Gastrocnemius medialis (tissue), 4 donors: ENCODE data around the gene ALKBH1. TPM values are rescaled to one million over a fixed set of nuclear protein-coding genes. Genes with fewer than 3 reads are reported as not detected.

Experiments used
- ATAC-seq, 2 donors: fragments of 150-250 bp; one replicate each; pipeline ENCODE4 v1.9.1; 2016
- DNase-seq, 2 donors: peaks; one replicate each; pipeline ENCODE4 v3.0.0-alpha.2; 2019
- H3K27ac ChIP-seq, 4 donors: fragments of 200-600 bp; sonication (generic); 1 replicate in 1 of 4; 2 replicates in 3 of 4; pipeline ENCODE4 v1.5.1; 2016 to 2018; ENCODE audit warnings: mild to moderate bottlenecking in 2 of 4, moderate library complexity in 1 of 4
- H3K27me3 ChIP-seq, 3 donors: fragments of 200-600 bp; sonication (generic) in 2 of 3; 1 replicate in 1 of 3; 2 replicates in 2 of 3; pipeline versions ENCODE4 v1.5.1 to v1.6.0; 2016 to 2019; ENCODE audit warnings: mild to moderate bottlenecking in 1 of 3, moderate library complexity in 1 of 3
- H3K36me3 ChIP-seq, 2 donors: fragments of 200-600 bp; sonication (generic) in 1 of 2; one replicate each; pipeline ENCODE4 v1.5.1; 2017 to 2018
- H3K4me1 ChIP-seq, 2 donors: fragments of 200-600 bp; sonication (generic) in 1 of 2; one replicate each; pipeline ENCODE4 v1.5.1; 2016 to 2017; ENCODE audit warnings: mild to moderate bottlenecking in 2 of 2
- H3K4me3 ChIP-seq, 4 donors: fragments of 200-600 bp; sonication (generic) in 3 of 4; 1 replicate in 1 of 4; 2 replicates in 3 of 4; pipeline ENCODE4 v1.5.1; 2016 to 2019; ENCODE audit warnings: mild to moderate bottlenecking in 2 of 4
- H3K9me3 ChIP-seq, 3 donors: fragments of 200-600 bp; sonication (generic) in 2 of 3; 1 replicate in 1 of 3; 2 replicates in 2 of 3; pipeline ENCODE4 v1.5.1; 2016 to 2019
- CTCF ChIP-seq, 5 experiments: fragments of 450-650 bp in 3 of 5; fragments of 200-600 bp in 2 of 5; sonication (generic) in 2 of 5; IDR thresholded peaks in 4 of 5; conservative IDR thresholded peaks in 1 of 5; 1 replicate in 4 of 5; 2 replicates in 1 of 5; pipeline ENCODE4 v1.5.1; 2016 to 2019; ENCODE audit warnings: antibody characterized with exemption in 5 of 5, mild to moderate bottlenecking in 3 of 5, moderate library complexity in 3 of 5
- POLR2A ChIP-seq, 2 donors: fragments of 450-650 bp; IDR thresholded peaks; one replicate each; pipeline ENCODE4 v1.6.1; 2017; ENCODE audit warnings: antibody characterized with exemption in 2 of 2, mild to moderate bottlenecking in 2 of 2, moderate library complexity in 2 of 2
- in situ Hi-C, 4 donors: fragments of 200-750 bp; cut with MboI; loops; one replicate each; pipeline versions ENCODE4 v1.15.0 to v1.8.0; 2017; ENCODE audit warnings: low sequenced_read_pairs in 4 of 4
- intact Hi-C: fragments of 100-400 bp; cut with DNase I; formaldehyde crosslinking; loops from one replicate; pipeline ENCODE4 v1.15.1; 2023; ENCODE audit warnings: low total_unique reads
- total RNA-seq, 4 donors: library from RNA; depleted of rRNA; stranded (reverse); fragments of >200 nt; gene quantifications; one replicate each; pipeline versions ENCODE4 v1.1.0 to v1.2.3, GENCODE V29; 2016

Gene ALKBH1
- total RNA-seq, 4 donors from 2014 or later = 12.2 to 16.2 (median 13.6) TPM

GRCh38 chr14:77691259-77691658, 16.6 kb downstream of the ALKBH1 start:
- ATAC-seq (peak in 1 of 2 donors; percentile 52), DNase-seq (peak in 1 of 2 donors; percentile 23)
- no peaks in the 10 kb centered on the region for H3K27me3 ChIP-seq
- H3K4me3 ChIP-seq = no peak overlapping the region
- peaks cover 0 to 6% of the 10 kb centered on the region in 2 donors for H3K4me1 ChIP-seq
- intact Hi-C loops = no loop called here
- peaks cover 0 to 28% of the 10 kb centered on the region in 2 donors for H3K36me3 ChIP-seq
- no peaks in the 10 kb centered on the region for H3K9me3 ChIP-seq
- TF ChIP-seq POLR2A (IDR thresholded peaks at IDR 0.05) = no peak
- no peak for TF ChIP-seq CTCF (IDR thresholded peaks at IDR 0.05 in 4 of 5, conservative IDR thresholded peaks at IDR 0.05 in 1 of 5)
- in situ Hi-C loops = no loop called here
- H3K27ac ChIP-seq = peak overlapping the region in 3 of 4 donors; percentile 1 to 27 (median 14)

GRCh38 chr14:77682158-77682553, 25.7 kb downstream of the ALKBH1 start:
- Histone ChIP-seq H3K27ac (peak overlapping the region; percentile 63 to 84 (median 78)), H3K9me3 (no peaks in the 10 kb centered on the region), H3K27me3 (no peaks in the 10 kb centered on the region), H3K4me1 (peaks cover 19% of the 10 kb centered on the region in 2 donors), H3K4me3 (peak overlapping the region in 1 of 4 donors; percentile 8), H3K36me3 (peaks cover 0 to 18% of the 10 kb centered on the region in 2 donors)
- intact Hi-C loops = no loop called here
- TF ChIP-seq POLR2A (IDR thresholded peaks at IDR 0.05) = no peak
- no peak for TF ChIP-seq CTCF (IDR thresholded peaks at IDR 0.05 in 4 of 5, conservative IDR thresholded peaks at IDR 0.05 in 1 of 5)
- DNase-seq (no peak), ATAC-seq (peak; percentile 93 to 95)
- in situ Hi-C loops = no loop called here

DNA sequence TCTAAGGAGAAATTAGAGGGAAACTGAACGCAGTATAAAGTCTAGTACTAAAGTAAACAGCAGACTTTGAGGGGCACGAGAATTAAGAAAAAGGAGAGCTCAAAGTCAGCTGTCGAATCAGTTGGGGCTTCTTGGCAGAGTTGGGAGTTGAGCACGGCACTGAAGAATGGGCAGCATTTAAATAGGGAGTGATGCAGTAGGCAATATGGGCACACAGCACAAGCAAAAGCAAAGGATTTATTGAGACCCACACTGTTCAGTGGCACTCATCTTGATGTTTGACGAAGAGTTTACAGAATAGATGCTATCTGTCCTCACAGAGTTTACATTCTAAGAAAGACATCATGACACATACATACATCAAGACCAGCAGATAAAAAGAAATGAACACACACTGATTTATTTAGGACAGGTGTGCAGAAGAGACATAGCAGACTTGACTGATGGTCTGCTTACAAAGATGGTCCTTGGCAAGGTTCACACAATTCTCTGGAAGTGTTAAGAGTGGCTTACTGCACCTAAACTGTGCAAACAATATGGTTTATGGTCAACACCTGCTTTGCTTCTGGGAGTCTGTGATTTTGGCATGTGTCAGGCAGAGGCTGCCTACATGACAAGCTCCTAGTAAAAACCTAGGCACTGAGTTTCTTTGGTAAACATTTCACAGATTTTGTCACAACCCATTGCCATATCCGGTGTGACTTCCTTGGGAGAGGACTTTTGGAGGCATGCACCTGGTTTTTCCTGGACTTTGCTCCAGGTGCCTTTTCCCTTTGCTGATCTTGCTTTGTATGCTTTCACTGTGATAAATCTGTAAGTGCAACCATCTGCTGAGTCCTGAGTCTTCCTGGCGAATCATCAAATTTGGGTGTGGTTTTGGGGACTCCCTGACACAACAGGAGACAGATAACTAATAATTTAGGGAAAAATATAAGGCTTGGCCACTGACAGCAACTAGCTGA, 26.3 kb downstream of the ALKBH1 start:
- H3K36me3 ChIP-seq = peaks cover 0 to 18% of the 10 kb centered on the region in 2 donors
- DNase-seq (peak in 1 of 2 donors; percentile 12), ATAC-seq (peak; percentile 62 to 83)
- H3K4me1 ChIP-seq = peaks cover 19% of the 10 kb centered on the region in 2 donors
- in situ Hi-C loops (no loop called here), intact Hi-C loops (no loop called here)
- H3K9me3 ChIP-seq = no peaks in the 10 kb centered on the region
- TF ChIP-seq POLR2A (IDR thresholded peaks at IDR 0.05) (no peak), CTCF (IDR thresholded peaks at IDR 0.05 in 4 of 5, conservative IDR thresholded peaks at IDR 0.05 in 1 of 5) (no peak)
- no peaks in the 10 kb centered on the region for H3K27me3 ChIP-seq
- peak overlapping the region in 1 of 4 donors; percentile 8 for H3K4me3 ChIP-seq
- peak overlapping the region; percentile 63 to 84 (median 78) for H3K27ac ChIP-seq

- TF ChIP-seq CTCF (IDR thresholded peaks at IDR 0.05 in 4 of 5, conservative IDR thresholded peaks at IDR 0.05 in 1 of 5) = no peak
- TF ChIP-seq POLR2A (IDR thresholded peaks at IDR 0.05) = no peak
- Histone ChIP-seq H3K9me3 (no peaks in the 10 kb centered on the region), H3K36me3 (peaks cover 0 to 61% of the 10 kb centered on the region in 2 donors), H3K4me3 (no peak overlapping the region), H3K27ac (no peak overlapping the region), H3K4me1 (no peaks in the 10 kb centered on the region), H3K27me3 (no peaks in the 10 kb centered on the region)
- DNase-seq (no peak), ATAC-seq (no peak)
- in situ Hi-C loops = no loop called here
- intact Hi-C loops = no loop called here
These were observed 32.9 kb downstream of the ALKBH1 start for GRCh38 chr14:77674931-77675330.
